GM19397 (cell line): ENCODE results near the gene XNDC1N.

ENCODE experiments used
- ATAC-seq: cut with Tn5 transposase; IDR thresholded peaks from one replicate; pipeline ENCODE4 v1.9.1; 2021; ENCODE audit warnings: mild to moderate bottlenecking, moderate library complexity; ENCODE audit not compliant: unreplicated experiment

Gene XNDC1N, protein sequence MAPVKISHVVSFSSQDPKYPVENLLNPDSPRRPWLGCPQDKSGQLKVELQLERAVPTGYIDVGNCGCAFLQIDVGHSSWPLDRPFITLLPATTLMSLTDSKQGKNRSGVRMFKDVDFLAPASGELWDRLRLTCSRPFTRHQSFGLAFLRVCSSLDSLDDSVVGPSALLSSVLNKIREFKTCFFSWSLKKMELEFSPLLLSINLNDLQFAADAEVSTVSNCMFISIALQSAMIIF

DNA sequence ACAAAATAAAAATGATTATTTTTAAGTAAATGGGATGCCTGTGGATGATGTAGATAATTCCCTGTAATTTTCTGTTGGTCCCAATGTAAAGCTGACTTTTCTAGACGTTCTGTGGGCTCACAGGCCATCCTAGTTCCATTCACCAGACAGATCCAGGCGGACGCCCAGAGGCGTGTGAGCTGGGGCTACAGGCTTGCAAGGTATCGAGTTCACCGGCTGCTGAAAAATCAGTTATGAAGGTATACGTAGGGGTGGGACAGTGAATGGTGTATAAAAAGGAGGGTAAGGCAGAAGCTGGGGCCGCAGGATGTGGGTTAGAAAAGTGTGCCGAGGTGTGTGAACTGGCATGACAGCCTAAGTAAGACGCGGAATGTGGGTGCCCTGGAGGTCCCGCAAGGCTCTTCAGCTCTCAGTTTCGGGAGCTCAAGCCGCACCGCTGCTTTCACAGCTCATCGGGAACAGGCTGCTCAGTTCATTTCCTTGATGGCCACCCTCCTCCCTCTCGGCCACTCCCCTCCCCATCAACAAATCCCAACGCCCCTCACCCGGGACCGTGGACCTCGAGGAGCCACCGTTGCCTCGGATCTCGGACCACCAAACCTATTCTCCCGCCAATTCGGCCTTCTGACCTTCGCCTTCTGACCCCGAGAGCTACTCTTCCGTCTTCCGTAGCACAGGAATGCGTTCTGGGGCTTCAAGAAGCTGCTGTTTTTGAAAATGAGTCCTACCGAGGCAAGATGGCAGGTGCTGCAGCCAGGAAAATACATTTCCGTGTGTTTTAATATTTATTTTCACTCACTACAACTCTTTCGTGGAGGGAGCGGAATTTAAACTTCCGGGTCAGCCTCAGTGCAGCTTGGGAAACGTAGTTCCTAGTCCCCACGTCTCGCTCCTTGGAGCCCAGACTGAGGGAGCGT is at the start of gene XNDC1N:
Gene XNDC1N, minus strand, starts transcription at position 775 of the 917 bp plus-strand sequence. CDS start 5,241 bp downstream, outside the sequence.
- ATAC-seq = peak; percentile 68

DNA sequence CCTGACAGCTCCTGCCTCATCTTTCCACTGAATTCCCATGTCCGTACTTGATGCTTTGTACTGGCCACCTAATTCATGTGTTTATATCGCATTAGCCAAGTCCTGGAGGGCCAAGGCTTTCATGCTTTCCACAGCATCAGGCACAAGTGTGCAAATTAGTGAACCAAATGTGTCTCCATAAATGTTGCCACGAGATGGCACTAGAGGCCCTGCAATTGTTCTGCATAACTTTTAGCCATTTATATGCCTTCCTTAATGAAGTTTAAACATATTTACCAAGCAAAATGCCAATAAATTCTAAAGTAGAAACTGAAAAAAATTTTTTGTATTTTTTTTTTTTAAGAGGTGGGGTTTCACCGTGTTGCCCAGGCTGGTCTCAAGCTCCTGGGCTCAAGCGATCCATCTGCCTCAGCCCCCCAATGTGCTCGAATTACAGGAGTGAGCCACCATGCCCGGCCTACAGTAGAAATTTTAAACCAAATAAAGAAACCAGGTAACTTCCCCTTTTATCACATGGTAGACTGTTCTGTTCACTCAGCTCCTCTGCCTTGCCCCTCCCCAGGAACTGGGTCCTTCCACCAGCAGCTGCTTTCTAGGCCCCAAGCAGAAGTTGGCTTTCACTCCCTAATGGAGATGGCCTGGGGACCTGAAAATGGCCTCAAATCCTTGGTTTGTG is 49.5 kb upstream of the XNDC1N start:
- ATAC-seq = no peak

DNA sequence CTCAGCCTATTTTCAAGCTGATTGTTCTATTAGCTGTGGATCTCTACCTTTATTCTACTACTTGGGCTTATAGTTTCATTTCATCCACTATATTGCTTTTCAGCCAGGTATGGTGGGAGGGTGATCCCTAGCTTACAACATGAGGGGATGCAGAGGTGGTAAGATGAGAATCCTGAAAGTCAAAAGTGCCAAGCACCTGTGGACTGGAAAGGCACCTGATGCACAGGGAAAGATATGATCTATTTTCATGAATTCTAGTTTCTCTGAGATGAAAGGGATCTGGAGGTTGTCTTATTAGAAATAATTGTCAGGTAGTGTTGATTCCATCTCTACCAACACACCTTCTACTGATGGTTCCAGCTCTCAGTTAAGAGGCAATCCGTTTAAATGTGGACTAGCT is 48.7 kb upstream of the XNDC1N start:
- no peak for ATAC-seq

DNA sequence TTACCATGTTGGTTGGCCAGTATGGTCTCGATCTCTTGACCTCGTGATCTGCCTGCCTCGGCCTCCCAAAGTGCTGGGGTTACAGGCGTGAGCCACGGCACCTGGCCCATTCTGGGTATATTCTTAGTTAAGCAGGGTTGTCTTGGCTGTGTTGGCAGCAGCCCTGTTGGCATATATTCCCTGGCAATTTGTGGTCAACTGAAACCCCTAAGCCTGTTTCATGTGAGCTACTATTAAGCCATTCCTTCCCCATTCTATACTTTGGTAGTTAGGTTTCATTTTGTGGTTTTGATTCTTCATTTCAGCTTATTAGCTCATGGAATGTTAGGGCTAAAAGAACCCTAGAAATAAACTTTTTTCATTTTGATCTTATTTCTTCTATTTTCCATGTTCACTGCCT is 48.2 kb upstream of the XNDC1N start:
- no peak for ATAC-seq

DNA sequence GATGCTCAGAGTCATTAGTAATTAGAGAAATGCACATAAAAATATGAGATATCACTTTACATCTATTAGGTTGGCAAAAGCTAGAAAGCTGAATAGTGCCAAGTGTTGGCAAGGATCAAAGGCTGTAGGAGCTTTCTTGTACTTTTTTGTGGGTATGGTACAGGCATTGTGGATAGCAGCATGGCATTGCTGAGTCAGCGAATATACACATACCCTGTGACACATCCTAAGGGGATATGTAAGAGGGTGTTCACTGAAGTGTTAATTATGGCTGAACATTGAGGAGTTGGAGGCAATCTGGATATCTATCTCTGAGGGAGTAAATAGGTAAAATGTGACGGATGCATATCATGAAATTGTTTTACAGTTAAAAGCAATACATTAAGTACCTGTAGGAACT is 43.3 kb upstream of the XNDC1N start:
- no peak for ATAC-seq

DNA sequence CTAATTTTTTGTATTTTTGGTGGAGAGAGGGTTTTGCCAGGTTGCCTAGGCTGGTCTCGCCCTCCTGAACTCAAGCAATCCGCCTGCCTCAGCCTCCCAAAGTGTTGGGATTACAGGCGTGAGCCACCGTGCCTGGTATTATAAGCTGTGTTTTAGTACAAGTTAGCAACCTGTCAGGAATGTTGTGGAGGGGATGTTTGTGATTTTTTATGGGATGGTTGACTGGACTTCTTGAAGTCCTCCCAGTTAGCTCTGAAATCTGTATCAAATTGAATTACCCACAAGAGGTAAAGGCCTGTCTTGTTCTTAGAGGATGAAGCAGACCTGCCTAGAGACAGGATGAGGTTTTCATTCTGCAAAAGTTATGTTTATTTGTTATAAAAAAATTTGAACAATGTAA is 36.2 kb upstream of the XNDC1N start:
- ATAC-seq = no peak

DNA sequence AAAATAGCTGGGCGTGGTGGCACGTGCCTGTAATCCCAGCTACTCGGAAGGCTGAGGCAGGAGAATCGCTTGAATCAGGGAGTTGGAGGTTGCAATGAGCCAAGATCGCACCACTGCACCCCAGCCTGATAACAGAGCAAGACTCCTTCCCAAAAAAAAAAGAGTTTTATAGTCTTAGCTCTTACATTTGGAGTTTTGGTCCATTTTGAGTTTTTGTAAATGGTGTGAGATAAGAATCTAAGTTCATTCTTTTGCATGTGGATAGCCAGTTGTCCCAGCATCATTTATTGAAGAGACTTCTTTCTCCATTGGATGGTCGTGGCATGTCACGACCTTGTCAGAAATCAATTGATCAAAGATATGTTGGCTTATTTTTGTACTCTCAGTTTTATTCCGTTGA is 35.1 kb upstream of the XNDC1N start:
- no peak for ATAC-seq

DNA sequence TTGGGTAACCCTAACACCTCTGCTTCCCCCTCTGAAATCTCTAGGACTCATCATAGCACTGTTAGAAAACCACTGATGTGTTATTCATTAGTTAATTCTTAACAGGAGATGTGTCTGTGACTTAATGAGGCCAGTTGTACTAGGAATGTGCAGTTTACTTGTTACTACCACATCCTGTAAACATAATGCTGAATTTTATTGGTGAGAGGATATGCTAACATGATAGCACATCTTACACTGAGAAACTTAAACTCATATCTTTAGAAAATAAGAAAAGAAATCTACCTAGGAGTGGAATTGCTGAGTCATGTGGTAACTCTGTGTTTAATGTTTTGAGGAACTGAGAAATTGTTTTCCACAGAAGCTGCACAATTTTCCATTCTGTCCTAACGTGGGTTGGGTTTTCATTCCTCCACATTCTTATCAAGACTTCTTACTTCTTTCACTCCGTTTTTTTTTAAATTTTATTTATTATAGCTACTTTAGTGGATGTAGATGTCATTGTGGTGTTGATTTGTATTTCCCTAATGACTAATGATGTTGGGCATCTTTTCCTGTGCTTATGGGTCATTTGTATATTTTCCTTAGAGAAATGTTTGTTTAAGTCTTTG is 34.1 kb upstream of the XNDC1N start:
- no peak for ATAC-seq

DNA sequence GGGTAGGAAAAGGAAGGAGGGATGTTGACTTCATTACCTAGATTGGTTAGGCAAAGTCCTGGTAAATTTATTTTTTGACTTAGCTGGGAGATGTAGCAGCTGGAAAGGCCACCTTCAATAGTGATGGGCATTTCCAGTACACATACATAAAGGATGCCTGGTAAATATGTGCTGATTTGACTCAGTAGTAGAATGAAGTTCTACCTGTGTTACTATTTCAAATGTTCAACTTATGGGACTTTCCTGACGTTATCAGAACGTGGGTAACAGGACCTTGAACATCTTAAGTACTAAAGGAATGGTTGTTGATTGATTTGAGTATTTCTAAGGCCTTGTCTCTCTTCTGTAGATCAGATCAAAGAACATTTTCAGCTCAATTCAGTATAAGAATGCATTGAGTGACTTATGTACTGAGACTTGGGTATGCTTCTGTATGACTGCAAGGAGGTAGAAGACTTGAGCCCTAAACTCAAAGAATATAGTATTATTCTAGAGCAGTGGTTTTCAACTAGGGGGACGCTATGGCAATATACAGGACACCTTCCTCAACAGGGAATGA is 27.6 kb upstream of the XNDC1N start:
- no peak for ATAC-seq

DNA sequence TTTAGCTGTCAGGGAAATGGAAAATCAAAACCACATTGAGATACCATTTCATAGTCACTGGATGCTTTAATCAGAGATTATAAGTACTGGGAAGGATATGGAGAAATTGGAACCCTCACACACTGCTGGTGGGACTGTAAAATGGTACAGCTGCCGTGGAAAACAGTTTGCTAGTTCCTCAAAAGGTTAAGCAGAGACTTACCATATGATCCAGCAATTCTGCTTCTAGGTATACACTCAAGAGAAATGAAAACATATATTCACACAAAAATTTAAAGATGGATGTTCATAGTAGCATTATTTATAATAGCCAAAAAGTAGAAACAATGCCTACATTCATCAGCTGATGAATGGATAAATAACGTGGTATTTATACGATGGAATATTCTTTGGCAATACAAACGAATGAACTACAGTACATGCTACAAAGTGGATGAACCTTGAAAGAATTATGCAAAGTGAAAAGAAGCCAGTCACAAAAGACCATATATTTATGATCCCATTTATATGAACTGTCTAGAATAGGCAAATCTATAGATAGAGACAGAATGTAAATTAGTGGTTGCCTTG is 23.4 kb upstream of the XNDC1N start:
- no peak for ATAC-seq

DNA sequence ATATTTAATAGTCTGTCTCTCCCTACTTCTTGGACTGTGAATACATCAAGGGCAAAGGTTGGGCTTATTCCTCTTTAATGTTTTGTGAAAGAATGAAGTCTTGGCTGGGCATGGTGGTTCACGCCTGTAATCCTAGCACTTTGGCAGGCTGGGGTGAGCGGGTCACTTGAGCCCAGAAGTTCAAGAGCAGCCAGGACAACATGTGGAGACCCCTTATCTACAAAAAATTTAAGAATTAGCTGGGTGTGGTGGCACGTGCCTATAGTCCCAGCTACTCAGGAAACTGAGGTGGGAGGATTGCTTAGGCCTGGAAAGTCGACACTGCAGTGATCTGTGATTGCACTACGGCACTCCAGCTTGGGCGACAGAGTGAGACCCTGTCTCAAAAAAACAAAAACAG is 20.6 kb upstream of the XNDC1N start:
- no peak for ATAC-seq

DNA sequence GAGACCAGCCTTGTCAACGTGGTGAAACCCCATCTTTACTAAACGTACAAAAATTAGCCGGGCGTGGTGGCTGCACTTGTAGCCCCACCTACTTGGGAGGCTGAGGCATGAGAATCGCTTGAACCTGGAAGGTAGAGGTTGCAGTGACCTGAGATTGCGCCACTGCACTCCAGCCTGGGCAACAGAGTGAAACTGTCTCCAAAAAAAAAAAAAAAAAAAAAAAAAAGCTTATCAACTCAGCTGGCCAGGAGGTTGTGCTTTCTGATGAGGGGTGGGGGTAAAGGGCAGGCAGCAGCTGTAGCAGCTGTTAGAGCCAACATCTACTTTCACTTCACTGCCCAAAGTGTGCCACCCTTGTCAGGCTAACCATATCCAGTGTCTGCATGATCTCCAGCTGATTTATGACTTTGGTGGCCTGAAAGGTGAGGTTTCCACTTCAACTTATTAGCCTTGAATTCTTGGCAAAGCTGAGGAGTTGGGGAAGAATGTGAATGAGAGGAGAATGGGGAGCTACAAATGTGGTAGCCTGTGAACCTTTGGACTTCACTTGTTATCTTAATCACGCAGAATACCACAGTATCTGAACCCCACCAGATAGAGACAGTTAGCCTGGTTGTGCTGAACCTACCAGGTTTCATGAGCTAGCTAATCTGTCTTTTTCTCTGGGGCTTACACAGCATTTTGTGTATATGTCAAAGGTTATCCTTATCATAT is 20.1 kb upstream of the XNDC1N start:
- no peak for ATAC-seq

DNA sequence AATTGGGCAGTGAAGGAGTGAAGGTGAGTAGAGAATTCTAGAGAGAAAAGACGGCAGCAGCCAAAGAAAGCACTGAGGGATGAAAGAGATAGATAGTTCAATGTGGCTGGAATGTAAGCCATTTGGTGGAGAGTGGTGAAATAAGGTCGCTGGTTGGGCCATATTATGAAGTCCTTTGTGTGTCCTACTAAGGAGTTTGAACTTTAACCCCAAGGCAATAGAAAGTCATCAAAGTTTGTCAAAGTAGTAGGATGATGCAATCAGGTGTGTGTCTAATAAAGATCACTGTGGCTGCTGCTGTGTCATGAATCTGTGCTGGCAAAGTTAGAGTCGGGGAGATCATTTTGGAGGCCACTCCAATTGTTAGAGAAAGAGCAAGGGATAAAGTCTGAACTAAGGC is 19.1 kb upstream of the XNDC1N start:
- no peak for ATAC-seq

DNA sequence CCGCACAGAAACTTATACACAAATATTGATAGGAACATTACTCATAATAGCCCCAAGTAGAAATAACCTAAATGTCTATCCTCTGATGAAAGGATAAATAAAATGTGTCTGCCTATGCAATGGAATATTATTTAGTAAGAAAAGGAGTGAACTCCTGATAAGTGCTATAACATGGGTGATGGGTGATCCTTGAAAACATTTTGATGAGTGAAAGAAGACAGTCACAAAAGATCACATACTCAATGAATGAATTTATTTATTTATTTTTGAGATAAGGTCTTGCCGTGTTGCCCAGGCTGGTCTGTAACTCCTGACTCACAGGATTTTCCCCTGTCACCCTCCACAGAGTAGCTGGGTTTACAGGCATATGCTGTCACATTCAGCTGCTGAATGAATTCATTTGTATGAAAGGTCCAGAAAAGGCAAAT is 17.8 kb upstream of the XNDC1N start:
- no peak for ATAC-seq

DNA sequence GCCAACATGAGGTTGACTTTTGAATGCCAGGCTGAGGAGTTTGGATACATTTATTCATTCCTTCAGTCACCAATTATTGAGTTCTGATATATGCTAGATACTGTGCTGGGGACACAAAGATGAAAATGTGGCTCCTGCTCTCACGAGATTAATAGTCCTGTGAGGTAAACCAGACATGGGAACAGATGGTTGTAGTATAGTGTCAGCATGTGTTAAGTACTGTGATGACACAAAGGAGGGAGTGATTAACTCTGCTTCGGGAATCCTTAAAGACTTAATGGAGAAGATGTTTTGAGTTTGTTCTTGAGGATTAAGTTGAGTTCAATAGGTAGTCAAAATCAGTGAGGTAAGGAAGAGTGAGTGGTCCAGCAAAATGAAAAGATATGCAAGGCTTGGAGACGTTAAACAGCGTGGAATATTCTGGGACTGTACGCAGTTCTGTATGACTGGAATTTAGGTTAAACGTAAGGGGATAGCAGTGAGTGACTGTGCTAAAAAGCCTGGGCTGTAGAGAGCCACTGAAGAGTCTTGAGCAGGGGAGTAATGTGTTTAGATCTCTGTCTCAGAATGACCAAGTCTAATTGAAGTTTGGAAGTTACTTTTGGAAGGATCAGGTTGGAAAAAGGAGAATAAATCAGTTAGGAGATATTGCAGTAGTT is 12.3 kb upstream of the XNDC1N start:
- no peak for ATAC-seq

DNA sequence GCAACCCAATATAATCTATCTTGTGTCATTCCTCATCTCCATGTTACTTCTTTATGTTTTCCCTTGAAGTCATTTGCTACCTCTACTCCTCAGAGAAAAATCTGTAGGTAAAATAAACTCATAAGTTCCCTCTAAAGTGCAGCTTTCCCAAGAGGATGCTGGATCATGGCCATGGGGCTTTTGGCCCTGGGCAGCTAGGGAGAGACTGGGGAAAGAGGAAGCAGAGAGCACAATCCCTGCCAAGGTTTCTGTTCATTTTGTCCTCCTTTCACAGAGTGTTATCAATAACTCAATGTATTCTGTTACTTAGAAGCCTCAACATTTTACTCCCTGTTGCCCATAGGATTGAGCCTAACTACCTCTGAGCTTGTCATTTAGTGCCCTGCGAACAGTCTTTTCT is 9.4 kb upstream of the XNDC1N start:
- ATAC-seq = no peak

DNA sequence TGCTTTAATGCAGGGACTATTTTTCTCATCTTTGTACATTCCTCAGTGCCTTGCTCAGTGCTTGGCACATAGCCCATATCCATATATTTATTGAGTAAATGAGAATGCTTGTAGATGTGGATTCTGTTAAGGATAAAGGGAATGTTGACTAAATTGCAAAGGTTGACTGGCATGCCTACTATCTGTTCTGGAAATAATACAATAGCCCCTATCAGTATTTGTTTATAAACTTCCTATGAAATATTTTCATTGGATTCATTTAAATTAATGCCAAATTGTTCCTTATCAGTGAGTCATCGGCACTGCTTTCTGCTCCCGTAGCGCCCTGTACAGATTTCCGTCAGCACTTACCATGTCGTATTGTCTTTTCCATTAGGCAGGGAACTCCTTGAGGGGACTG is 8.4 kb upstream of the XNDC1N start:
- no peak for ATAC-seq

DNA sequence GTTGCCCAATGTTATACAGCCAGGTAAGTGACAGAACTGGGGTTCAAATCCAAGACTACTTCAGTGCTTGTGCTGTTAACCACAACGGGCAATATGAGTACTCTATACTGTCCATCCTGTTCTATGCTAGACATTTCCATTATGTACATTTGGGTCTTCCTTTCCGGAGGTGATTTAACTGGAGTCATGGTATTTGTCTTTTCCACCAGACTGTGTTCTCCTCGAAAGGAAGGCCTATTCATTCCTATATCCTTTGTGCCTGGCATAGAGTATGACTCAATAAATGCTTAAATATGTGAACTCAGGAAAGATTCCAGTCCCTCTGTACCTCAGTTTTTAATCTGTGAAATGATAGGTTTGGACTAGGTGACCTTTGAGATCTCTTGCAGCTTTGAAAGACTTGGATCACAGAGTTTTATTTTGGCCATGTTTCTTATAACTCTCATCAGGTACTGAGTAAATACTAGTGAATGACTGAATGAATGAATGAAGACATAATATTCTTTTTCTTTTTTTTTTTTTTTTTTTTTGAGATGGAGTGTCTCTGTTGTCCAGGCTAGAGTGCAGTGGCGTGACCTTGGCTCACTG is 7.0 kb upstream of the XNDC1N start:
- no peak for ATAC-seq

DNA sequence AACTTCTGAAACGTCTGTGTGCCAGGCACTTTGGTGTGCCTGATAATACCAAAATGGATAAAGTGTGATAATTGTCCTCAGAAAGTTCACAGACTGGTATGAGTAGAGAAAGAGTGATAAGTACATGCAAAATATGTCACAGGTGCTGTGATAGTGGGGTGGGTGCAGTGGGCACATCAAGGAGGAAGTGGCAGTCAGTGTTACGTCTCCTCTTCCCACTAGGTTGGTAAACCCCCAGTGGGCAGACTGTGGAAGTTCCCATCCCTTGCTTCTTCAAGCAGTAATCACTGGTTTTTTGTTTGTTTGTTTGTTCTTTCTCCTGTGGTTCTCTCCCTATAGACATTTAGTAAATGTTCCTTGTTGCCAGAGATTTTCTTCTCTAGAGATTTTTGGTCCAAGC is 5.8 kb upstream of the XNDC1N start:
- no peak for ATAC-seq
